Stimulated activated CD8-positive, alpha-beta memory T cell treated with anti-CD3 and anti-CD28 coated beads, Interleukin-15, amount 100 ng/mL, for 24 hours (primary cell): ENCODE data around the gene SHC4.
"Not testable (repeated sequence)": the region's sequence is repeated elsewhere in the genome, so short reads cannot be mapped to it uniquely, and the experiment has no call there.

Experiments used
- DNase-seq: peaks from one replicate; pipeline ENCODE4 v3.0.0-alpha.2; 2020; ENCODE audit warnings: low read depth

The SHC4 gene

GRCh38 chr15:48880070-48880634, 83.6 kb downstream of the SHC4 start:
- no peak for DNase-seq

DNA sequence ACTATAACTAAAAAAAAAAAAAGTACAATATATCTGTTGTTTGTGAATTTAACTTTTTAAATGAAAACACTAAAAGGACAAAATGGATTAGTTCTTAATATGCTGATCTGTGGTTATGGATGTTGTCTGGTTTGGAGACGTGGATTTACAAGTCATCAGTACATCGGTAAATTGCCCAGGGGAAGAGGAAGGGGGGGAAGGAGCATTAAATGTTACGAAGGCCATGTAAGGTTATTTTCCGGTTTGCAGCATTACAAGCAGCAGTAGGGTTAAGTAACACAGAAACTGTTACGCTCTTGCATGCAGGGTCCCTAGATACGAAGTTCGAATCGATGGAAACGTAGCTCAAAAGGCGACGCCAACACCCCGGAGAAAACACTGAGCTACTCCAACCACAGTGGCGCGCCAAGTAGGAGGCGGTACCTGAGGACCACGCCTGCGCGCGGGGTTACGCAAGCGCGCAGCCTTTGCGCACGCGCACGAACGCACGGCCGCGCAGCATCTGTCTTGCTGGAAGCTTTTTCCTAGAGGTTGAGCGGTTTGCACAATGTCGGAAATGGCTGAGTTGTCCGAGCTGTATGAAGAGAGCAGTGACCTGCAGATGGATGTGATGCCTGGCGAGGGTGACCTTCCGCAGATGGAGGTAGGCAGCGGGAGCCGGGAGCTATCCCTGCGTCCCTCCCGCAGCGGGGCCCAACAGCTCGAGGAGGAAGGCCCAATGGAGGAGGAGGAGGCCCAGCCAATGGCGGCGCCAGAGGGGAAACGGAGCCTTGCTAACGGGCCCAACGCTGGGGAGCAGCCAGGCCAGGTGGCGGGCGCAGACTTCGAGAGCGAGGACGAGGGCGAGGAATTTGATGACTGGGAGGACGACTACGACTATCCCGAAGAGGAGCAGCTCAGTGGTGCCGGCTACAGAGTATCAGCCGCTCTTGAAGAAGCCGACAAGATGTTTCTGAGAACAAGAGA, 85.8 kb downstream of the SHC4 start, which contains the start of gene EID1:
Gene EID1 (plus strand): TSS at position 505 of the 966 bp plus-strand sequence. CDS start 43 bp downstream, at position 548.
- DNase-seq = peak; percentile 80

DNA sequence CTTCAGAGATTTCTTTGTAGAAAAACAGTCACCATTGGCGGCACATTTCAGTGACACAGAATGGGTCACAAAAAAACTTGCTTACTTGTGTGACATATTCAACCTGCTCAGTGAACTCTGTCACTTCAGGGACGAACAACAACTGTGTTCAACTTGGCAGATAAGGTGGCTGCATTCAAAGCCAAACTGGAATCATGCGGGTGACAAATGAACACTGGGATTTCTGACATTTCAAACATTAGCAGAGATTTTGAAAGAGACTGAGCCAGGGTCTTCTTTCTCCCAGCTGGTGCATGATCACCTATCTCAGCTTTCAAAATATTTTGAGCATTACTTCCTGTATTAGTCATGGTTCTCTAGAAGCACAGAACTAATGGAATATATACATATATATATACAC, 87.7 kb downstream of the SHC4 start:
- no peak for DNase-seq

- DNase-seq = no peak
Measured at GRCh38 chr15:48875241-48875960, 88.3 kb downstream of the SHC4 start.

DNA sequence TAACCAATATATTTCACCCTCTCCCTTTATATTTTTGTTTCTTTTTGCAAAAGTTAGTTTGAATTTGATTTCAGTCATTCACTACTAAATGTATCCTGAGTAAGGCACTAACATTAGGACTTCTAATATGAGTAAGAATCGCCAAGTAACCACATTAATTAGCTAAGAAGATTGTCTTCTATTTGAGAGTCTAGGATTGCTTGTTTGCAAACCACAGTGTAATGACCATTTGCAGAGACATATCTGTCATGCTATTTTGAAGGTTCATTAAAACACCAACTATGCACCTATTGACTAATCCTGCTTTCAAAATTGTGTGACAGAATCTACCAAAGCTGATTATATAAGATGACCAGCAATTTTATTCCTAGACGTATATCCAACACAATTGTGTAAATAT, 91.1 kb downstream of the SHC4 start:
- DNase-seq = no peak

DNA sequence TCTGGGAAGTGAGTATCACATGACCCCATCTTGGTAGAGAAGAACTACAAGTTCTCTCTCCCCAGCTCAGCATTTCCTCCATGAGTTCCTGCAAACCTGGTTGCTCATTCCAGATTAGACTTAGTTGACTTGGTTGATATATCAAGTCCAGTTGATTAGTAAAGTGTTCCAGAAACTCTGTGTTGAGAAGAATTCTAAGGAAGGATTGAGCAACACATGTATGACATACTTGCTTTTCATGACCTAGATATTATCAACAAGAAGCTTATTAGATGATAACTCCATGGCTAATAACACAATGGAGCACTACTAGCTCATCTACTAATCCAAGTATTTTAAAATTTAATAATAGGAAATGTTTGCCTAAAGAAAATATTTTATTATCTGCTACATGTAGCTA, 92.2 kb downstream of the SHC4 start:
- DNase-seq = no peak

DNA sequence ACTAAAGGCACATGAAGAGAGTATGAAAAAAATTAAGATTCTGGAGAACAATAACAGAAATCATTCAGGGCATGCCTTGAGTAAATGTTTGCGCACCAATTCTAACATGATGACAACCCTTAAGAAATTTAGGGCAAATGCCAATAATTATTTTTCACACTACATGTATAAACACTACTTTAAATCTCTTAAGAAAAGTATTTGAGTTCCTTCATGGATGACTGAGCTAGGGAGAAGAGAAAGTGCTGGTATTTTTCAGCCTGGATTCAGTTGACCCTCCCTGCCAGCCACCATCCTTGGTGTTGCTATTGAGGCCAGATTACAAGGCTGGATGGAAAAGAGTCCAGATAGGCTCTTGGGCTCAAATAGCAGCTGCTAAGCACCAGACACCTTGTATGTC, 93.8 kb downstream of the SHC4 start:
- no peak for DNase-seq

DNA sequence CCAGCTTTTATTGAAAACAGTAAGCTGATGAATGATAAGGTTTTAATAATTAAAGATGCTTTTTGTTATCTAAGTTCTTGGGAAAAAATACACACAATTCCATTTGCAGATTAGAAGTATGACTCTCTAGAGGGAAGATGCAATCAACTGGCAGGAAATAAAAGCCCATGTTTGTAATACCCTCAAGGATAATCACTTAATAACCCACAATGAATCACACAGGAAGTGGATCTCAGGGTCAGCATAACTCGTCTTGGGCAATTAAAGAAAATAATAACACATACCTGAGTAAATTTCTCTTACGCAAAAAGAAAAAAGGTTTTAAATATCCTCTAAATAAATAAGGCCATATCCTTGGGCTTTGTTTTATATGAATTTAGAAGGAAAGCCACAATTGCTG, 95.2 kb downstream of the SHC4 start:
- no peak for DNase-seq

DNA sequence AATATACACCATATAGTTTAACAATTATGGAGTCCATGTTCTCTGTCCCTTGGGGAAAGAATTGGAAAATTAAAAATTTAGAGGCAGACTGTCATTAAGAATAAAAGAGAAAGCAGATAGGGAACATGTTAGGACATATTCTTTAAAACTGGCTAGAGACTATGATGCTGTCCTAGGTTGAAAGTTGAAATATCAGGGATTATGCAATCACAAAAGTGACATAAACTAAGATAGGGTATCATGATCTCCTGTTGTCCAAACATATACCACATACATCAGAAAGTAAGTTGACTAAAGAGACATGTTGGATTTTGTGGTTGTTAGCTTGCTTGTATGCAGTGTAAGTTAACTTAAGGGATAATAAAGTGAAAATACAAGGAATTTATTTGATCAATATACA, 95.7 kb downstream of the SHC4 start:
- DNase-seq = no peak

GRCh38 chr15:48866141-48866563, 97.6 kb downstream of the SHC4 start:
- no peak for DNase-seq

- no peak for DNase-seq
Measured at GRCh38 chr15:48865370-48866079, 98.2 kb downstream of the SHC4 start.

- no peak for DNase-seq
Measured at GRCh38 chr15:48862705-48863104, 101.0 kb downstream of the SHC4 start.

GRCh38 chr15:48861813-48862431, 101.8 kb downstream of the SHC4 start:
- DNase-seq = no peak

DNA sequence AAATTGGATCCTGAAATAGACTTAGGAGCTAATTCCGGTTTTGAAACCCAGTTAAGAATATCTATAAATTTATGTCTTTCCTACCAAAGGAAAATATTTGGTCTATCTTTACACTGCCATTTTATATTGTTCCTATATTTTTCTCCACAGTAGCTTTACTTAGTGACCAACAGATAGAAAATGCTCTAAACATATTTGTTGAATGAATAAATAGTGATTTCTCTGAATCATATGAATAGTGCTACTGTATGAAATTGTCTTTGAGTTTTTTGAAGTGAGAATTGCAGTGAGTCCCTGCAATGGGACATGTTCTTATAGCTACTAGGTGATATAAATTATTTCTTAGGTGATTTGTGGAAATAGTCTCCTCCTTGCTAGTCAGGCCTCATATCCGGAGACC, 104.3 kb downstream of the SHC4 start:
- no peak for DNase-seq

DNA sequence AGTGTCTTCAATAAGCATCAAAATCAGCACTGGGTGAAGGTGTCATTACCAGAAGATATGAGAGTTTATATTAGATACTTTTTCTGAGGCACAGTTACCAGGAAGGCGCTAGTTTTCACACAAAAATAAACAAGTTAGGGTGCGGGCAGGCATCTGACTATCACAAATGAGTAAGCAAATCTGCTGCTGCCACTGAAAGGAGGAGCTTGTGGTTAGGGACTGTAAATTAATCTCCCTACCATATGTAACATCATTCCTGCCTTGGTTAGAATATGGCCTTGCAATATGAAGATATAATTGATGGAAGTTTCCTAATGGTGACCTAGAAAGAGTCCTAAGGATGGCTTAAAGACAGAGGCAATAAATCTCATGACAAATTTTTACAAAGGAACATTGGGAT, 105.3 kb downstream of the SHC4 start:
- DNase-seq = no peak

GRCh38 chr15:48856942-48857341, 106.8 kb downstream of the SHC4 start:
- DNase-seq = no peak

DNA sequence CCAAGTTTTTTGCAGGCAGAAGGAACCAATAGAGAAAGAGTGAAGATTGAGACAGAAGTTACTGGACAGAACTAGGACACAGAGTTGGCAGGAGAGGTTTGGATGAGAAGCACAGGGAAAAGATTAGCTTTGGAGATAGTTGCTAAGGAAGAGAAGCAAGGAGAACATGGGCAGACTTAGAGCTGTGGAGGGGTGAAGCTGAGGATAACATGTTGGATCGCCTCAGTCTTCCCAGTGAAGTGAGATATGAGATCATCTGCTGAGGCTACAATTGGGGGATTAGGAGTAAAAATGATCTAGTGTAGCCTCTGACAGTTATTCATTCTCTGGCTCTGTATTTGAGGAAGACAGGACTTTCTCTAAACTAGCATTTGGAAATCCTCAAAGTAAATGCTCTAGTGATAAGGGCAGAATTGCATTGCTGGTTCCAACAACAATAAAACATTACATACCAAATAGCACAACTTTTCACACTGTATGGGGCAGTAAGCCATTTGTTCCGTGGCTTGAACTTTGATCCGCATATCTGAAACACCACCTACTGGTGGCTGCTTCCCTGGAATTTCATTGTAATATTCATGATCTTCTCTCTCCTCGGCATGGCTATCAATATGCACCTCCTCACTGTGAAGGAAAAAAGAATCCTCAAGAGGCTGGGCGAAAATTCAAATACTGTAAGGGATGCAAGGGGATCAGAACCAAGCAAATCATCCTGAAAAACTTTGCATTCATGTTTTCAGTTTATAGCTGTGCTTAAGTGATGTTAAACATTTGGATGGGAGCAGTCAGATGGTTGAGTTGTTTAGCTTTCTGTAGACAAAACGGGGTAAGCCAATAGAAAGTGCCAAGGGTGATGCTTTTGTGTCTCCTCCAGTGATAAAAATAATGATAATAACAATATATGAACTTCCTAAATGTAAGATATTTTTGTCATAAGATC, 107.9 kb downstream of the SHC4 start:
- no peak for DNase-seq

DNA sequence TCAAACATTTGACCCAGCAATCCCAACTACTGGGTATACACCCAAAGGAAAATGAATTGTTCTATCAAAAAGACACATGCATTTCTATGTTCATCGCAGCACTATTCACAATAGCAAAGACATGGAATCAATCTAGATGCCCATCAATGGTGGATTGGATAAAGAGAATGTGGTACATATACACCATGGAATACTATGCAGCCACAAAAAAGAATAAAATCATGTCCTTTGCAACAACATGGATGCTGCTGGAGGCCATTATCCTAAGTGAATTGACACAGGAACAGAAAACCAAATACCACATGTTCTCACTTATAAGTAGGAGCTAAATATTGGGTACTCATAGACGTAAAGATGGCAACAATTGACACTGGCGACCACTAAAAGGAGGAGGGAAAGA, 109.3 kb downstream of the SHC4 start:
- DNase-seq = not testable (repeated sequence)

- no peak for DNase-seq
Measured at GRCh38 chr15:48851956-48852355, 111.8 kb downstream of the SHC4 start.

DNA sequence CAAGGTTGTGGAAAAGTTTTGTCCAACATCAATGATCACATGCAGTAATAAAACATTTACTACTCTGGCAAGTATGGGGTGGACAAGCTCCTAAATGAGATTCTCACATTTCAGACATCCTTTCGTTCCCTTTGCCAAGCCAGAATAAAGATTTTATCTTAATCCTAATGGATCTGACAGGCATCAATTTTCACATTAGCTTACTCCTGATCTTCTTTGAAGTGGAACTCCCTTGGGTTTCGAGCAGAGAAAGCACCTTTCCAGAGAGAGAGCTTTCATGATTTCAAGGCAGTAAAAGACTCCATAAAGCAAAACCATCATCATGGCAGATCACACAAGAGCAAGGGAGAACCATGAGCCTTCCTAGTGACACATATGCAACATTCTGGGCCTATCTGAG, 113.1 kb downstream of the SHC4 start:
- no peak for DNase-seq

GRCh38 chr15:48845123-48845522, 118.6 kb downstream of the SHC4 start:
- DNase-seq = no peak
